OCI-LY7 (cell line): ENCODE results near the gene HAAO. TPM values are rescaled to one million over a fixed set of nuclear protein-coding genes. Genes with fewer than 3 reads are reported as not detected.

Experiments used
- BruUV-seq: library from RNA; stranded (reverse); fragments of 400-500 nt; replicated peaks from 2 replicates; lab custom pipeline; 2021; lab: Mats Ljungman, UMichigan
- CTCF ChIA-PET: fragments of 300-600 bp; sonication (Branson Sonifier 250); formaldehyde crosslinking; loops from one replicate; lab custom pipeline; 2022; ENCODE audit warnings: antibody characterized with exemption; ENCODE audit not compliant: unreplicated experiment; lab: Charles Lee
- POLR2A ChIA-PET: fragments of 300-600 bp; sonication (Branson Sonifier 250); formaldehyde crosslinking; loops from one replicate; lab custom pipeline; 2022; ENCODE audit warnings: antibody characterized with exemption; lab: Charles Lee
- DNase-seq: peaks from one replicate; pipeline ENCODE4 v3.0.0-alpha.2; 2015; ENCODE audit warnings: low spot score
- H2AFZ ChIP-seq: fragments of 200-600 bp; sonication (generic), shearing (Covaris generic); 2 replicates; pipeline ENCODE4 v1.6.1; 2014; ENCODE audit warnings: mild to moderate bottlenecking, antibody characterized with exemption, low read length, moderate library complexity
- H3K27ac ChIP-seq: fragments of 200-600 bp; sonication (generic); 2 replicates; pipeline ENCODE4 v1.5.1; 2014; ENCODE audit warnings: mixed run types, low read depth, mild to moderate bottlenecking, moderate library complexity, low read length, inconsistent platforms; ENCODE audit not compliant: poor library complexity, severe bottlenecking
- H3K36me3 ChIP-seq: fragments of 200-600 bp; sonication (generic); 2 replicates; pipeline ENCODE4 v1.6.1; 2014; ENCODE audit warnings: mild to moderate bottlenecking, antibody characterized with exemption, low read length, moderate library complexity, mixed read lengths; ENCODE audit not compliant: insufficient read depth
- H3K4me1 ChIP-seq: fragments of 200-600 bp; sonication (generic); 2 replicates; pipeline ENCODE4 v1.5.1; 2014; ENCODE audit warnings: mild to moderate bottlenecking, low read length; ENCODE audit not compliant: insufficient read depth, poor library complexity, severe bottlenecking
- H3K4me2 ChIP-seq: fragments of 200-600 bp; sonication (generic); 2 replicates; pipeline ENCODE4 v1.6.1; 2014; ENCODE audit warnings: mild to moderate bottlenecking, low read length
- H3K4me3 ChIP-seq: fragments of 200-600 bp; sonication (generic); 2 replicates; pipeline ENCODE4 v1.5.1; 2014; ENCODE audit warnings: mild to moderate bottlenecking, low read depth, low read length; ENCODE audit not compliant: poor library complexity, severe bottlenecking
- H3K79me2 ChIP-seq: fragments of 200-600 bp; sonication (generic); 2 replicates; pipeline ENCODE4 v1.6.1; 2016; ENCODE audit warnings: low read depth, mild to moderate bottlenecking, low read length, moderate library complexity, mixed read lengths; ENCODE audit not compliant: insufficient read depth
- H3K9me2 ChIP-seq: fragments of 200-600 bp; sonication (generic); 2 replicates; pipeline ENCODE4 v1.6.1; 2016; ENCODE audit warnings: mild to moderate bottlenecking, low read length, mixed read lengths; ENCODE audit not compliant: insufficient read depth
- H3K9me3 ChIP-seq: fragments of 200-600 bp; sonication (generic); 2 replicates; pipeline ENCODE4 v1.6.1; 2014; ENCODE audit warnings: mild to moderate bottlenecking, mixed run types, low read length, mixed read lengths
- H4K20me1 ChIP-seq: fragments of 200-600 bp; sonication (generic); 2 replicates; pipeline ENCODE4 v1.6.1; 2014; ENCODE audit warnings: mild to moderate bottlenecking, antibody characterized with exemption, low read length, moderate library complexity, mixed read lengths; ENCODE audit not compliant: insufficient read depth
- CTCF ChIP-seq: fragments of 200-600 bp; sonication (generic); conservative IDR thresholded peaks from 2 replicates; pipeline ENCODE4 v1.5.1; 2014; ENCODE audit warnings: mild to moderate bottlenecking, antibody characterized with exemption, low read length, moderate library complexity, mixed read lengths
- EZH2phosphoT487 ChIP-seq: fragments of 200-600 bp; sonication (generic); IDR thresholded peaks from 2 replicates; pipeline ENCODE4 v1.6.1; 2018; ENCODE audit warnings: low read depth, borderline replicate concordance, mild to moderate bottlenecking, mixed run types, antibody characterized with exemption, low read length, moderate library complexity, mixed read lengths
- intact Hi-C: fragments of 100-400 bp; cut with micrococcal nuclease; formaldehyde crosslinking; loops from one replicate; pipeline ENCODE4 v1.10.0; 2022; ENCODE audit not compliant: unreplicated experiment
- total RNA-seq, 2 experiments: library from RNA; depleted of rRNA in 1 of 2; stranded (reverse); fragments of >200 nt in 1 of 2; shearing (Covaris generic) in 1 of 2; gene quantifications; 2 replicates each; pipeline ENCODE4 v1.2.3, GENCODE V29; 2014 to 2022

Gene HAAO
- total RNA-seq, 2 experiments from 2014 or later = not detected

DNA sequence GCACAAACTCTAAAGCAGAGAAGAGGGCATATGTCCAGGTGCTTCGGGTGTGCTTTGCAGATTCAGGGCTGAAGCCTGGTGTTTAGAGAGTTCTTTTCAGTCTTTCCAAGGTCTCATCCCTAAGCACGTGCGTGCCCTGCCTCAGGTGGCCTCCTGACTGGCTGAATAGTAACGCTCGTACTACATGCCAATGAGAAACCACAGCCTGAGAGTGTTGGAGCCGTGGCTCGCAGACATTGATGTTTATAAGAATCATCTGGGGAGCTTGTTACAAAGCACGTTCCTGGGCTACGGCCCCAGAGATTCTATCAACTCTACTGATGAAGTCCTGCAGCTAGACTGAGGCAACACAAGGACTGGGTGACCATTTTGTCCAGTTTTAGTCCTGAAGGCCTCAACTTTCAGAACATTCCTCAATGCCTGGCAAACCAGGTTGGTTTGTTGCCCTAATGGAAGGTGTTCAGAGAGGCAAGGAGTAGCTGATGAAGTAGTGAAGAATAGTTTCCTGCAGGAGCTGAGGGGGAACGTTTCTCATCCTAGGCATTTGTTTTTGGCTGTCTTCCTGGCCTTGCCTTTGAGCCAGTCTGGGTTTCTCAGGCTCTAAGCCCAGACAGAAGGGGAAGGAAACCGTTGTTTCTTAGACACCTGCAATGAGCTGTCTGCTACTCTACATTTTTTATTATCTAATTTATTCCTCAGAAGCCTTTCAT, 31.5 kb upstream of the HAAO start:
- intact Hi-C loops = no loop called here
- TF ChIP-seq EZH2phosphoT487 = no peak
- TF ChIP-seq CTCF = no peak
- H3K27ac ChIP-seq = no peak overlapping the region
- H3K9me2 ChIP-seq = no peaks in the 10 kb centered on the region
- no peak overlapping the region for H2AFZ ChIP-seq
- no peak overlapping the region for H3K4me3 ChIP-seq
- H3K4me1 ChIP-seq = no peaks in the 10 kb centered on the region
- no peaks in the 10 kb centered on the region for H3K9me3 ChIP-seq
- BruUV-seq = no TSS peak
- CTCF ChIA-PET = no interaction called here
- POLR2A ChIA-PET = no interaction called here
- H4K20me1 ChIP-seq = no peaks in the 10 kb centered on the region
- no peak overlapping the region for H3K4me2 ChIP-seq
- no peaks in the 10 kb centered on the region for H3K36me3 ChIP-seq
- no peaks in the 10 kb centered on the region for H3K79me2 ChIP-seq
- DNase-seq = no peak

GRCh38 chr2:42819160-42819559, 26.8 kb upstream of the HAAO start:
- POLR2A ChIA-PET = no interaction called here
- no TSS peak for BruUV-seq
- intact Hi-C loops = no loop called here

More at GRCh38 chr2:42819160-42819559, 26.8 kb upstream of the HAAO start:
- Histone ChIP-seq H3K27ac (no peak overlapping the region), H3K4me3 (no peak overlapping the region), H3K36me3 (no peaks in the 10 kb centered on the region), H3K4me2 (no peak overlapping the region), H4K20me1 (no peaks in the 10 kb centered on the region), H2AFZ (no peak overlapping the region), H3K9me3 (no peaks in the 10 kb centered on the region), H3K9me2 (no peaks in the 10 kb centered on the region), H3K79me2 (no peaks in the 10 kb centered on the region), H3K4me1 (no peaks in the 10 kb centered on the region)
- TF ChIP-seq CTCF = no peak
- TF ChIP-seq EZH2phosphoT487 = no peak
- CTCF ChIA-PET = no interaction called here
- no peak for DNase-seq
